ENCODE data around the gene RCVRN. TPM values are rescaled to one million over a fixed set of nuclear protein-coding genes. Genes with fewer than 3 reads are reported as not detected.
"Not testable (repeated sequence)": the region's sequence is repeated elsewhere in the genome, so short reads cannot be mapped to it uniquely, and the experiment has no call there.

The RCVRN gene
- total RNA-seq, 1 donor from 2014 or later, result 0.14 TPM

DNA sequence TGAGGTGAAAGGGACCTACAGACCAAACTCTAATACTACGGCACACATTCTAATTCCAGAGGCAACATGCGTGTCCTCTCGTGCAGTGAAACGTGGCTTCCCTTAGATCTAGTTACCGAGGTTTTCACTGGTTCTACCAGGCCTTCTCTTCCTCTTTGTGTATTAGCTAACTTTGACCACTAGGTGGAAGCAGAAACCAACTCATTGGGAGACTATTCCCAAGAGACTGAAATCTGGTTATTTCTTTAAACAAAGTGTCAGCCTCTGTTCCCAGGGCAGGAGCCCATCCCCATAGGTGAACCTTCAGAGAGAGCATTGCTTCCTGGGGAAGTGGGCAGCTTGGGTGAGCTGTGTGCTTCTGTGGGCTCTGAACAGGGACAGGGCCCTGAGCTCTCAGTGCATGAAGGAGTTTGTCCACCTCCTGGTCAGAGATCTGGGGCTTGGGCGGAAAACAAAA is 19.7 kb upstream of the RCVRN start:
- H3K27ac Mint-ChIP-seq, result no peak overlapping the region
- no peak overlapping the region for H3K4me3 Mint-ChIP-seq
- no peak for DNase-seq (ENCODE audit: extremely low spot score, unreplicated experiment)
- H3K9me3 Mint-ChIP-seq, result no peaks in the 10 kb centered on the region
- H3K4me1 Mint-ChIP-seq (ENCODE audit: unreplicated experiment), result peaks cover 13% of the 10 kb centered on the region
- TF ChIP-seq, protein P1, sequence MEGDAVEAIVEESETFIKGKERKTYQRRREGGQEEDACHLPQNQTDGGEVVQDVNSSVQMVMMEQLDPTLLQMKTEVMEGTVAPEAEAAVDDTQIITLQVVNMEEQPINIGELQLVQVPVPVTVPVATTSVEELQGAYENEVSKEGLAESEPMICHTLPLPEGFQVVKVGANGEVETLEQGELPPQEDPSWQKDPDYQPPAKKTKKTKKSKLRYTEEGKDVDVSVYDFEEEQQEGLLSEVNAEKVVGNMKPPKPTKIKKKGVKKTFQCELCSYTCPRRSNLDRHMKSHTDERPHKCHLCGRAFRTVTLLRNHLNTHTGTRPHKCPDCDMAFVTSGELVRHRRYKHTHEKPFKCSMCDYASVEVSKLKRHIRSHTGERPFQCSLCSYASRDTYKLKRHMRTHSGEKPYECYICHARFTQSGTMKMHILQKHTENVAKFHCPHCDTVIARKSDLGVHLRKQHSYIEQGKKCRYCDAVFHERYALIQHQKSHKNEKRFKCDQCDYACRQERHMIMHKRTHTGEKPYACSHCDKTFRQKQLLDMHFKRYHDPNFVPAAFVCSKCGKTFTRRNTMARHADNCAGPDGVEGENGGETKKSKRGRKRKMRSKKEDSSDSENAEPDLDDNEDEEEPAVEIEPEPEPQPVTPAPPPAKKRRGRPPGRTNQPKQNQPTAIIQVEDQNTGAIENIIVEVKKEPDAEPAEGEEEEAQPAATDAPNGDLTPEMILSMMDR (conservative IDR thresholded peaks at IDR 0.05), result peak; percentile 92
- H3K27me3 Mint-ChIP-seq, result peaks cover 7% of the 10 kb centered on the region
- H3K36me3 Mint-ChIP-seq, result no peaks in the 10 kb centered on the region

DNA sequence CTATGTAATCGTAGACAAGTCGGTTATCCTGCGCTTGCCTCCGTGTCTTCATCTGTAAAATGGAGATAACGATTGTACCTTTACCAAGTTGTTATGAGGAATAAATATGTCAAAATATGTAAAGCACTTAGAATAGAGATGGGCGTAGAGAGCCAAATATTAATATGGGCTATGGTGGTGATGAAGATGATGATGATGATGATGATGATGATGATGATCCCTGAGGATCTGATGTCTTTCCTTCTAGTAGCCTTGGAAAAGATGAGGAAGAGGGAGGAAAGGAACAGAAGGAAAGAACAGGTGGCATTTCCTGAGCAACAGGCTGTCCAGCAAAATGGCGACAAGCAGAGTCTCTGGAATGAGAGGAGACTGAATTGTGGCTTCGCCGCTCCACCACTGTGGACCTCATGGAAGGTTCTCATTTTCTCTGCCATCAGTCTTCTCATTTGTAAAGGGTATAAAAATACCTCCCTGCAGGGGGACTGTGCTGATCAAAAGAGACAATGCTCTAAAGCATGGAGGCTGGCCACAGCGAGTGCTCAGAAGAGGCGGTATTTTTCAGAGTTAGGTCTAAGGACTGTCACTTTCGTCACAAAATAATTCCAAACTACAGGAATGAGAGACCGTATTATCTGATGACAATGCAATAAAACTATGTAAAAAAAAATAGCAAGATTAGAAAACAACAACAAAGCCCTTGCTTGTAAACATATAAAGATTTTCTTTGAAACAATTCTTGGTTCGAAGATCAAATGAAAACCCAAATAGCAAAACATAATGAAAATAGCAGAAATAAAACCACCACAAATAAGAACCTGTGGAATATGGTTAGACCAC is 17.2 kb upstream of the RCVRN start:
- TF ChIP-seq, protein P1 (conservative IDR thresholded peaks at IDR 0.05), result no peak
- Mint-ChIP-seq H3K4me1 (ENCODE audit: unreplicated experiment) (peaks cover 6% of the 10 kb centered on the region), H3K27me3 (peaks cover 2% of the 10 kb centered on the region), H3K27ac (no peak overlapping the region), H3K9me3 (no peaks in the 10 kb centered on the region), H3K36me3 (no peaks in the 10 kb centered on the region), H3K4me3 (no peak overlapping the region)
- DNase-seq (ENCODE audit: extremely low spot score, unreplicated experiment), result no peak

DNA sequence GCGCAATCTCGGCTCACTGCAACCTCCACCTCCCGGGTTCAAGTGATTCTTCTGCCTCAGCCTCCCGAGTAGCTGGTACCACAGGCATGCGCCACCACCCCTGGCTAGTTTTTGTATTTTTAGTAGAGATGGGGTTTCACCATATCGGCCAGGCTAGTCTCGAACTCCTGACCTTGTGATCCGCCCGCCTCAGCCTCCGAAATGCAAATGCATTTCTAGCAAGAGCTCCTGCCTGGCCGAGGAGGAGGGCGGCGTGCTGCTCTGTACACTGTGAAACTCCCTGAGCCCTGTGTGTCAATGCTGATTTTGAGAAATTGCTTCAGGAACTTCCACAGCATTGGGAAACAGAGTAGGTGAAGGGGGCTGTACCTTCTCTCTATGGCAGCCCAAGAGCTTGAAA is 16.1 kb upstream of the RCVRN start:
- not testable (repeated sequence) for H3K4me3 Mint-ChIP-seq; H3K4me1 Mint-ChIP-seq (ENCODE audit: unreplicated experiment); H3K27me3 Mint-ChIP-seq; H3K27ac Mint-ChIP-seq; DNase-seq (ENCODE audit: extremely low spot score, unreplicated experiment); H3K9me3 Mint-ChIP-seq; H3K36me3 Mint-ChIP-seq

DNA sequence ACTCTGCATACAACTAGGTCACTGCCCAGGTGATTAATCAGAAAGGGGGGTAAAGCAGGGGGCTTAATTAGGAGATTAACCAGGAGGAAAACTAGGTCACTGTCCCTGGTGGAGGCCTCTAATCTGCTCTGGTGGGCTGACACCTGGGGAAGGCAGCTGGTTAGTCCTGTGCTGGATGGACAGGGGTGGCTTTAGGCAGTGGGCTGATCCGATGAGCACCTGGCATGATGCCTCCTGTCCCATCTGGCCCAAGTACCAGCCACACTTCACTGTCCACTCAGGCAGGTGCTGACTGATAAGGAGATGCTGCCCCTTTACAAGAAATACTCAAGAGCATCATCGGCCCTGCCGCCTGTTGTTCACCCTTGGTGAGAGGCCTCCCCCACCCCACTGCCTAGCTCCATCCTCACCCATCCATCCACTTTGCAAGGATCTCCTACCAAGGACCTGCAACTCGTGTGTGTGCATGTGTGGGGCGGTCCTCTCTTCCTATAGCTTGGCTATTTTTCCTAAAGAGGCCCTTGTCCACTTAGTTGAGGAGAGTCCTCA is 13.8 kb upstream of the RCVRN start:
- no peaks in the 10 kb centered on the region for H3K9me3 Mint-ChIP-seq
- H3K4me1 Mint-ChIP-seq (ENCODE audit: unreplicated experiment), result no peaks in the 10 kb centered on the region
- H3K4me3 Mint-ChIP-seq, result no peak overlapping the region
- no peaks in the 10 kb centered on the region for H3K27me3 Mint-ChIP-seq
- TF ChIP-seq, protein P1 (conservative IDR thresholded peaks at IDR 0.05), result no peak
- no peak overlapping the region for H3K27ac Mint-ChIP-seq
- DNase-seq (ENCODE audit: extremely low spot score, unreplicated experiment), result no peak
- no peaks in the 10 kb centered on the region for H3K36me3 Mint-ChIP-seq

DNA sequence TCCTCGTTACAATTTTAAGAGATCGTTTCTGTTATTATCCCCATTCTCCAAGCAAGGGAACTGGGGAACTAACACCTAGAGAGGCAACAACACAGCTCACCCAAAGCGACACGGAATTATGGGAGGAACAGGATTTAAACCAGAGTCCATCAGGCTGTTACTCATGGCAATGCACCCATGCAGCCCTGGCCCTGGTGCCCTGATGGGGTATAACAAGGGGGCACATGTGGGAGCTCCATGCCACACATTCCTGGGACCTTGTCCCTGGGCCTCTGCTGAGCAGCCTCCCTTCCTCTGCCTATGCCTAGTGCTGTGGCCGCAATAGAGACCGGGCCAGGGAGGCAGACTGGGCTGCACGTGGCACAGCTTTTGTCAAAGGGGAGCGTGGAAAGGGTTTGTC is 13.3 kb upstream of the RCVRN start:
- H3K36me3 Mint-ChIP-seq, result no peaks in the 10 kb centered on the region
- H3K4me1 Mint-ChIP-seq (ENCODE audit: unreplicated experiment), result no peaks in the 10 kb centered on the region
- TF ChIP-seq, protein P1 (conservative IDR thresholded peaks at IDR 0.05), result no peak
- H3K27me3 Mint-ChIP-seq, result no peaks in the 10 kb centered on the region
- DNase-seq (ENCODE audit: extremely low spot score, unreplicated experiment), result no peak
- H3K9me3 Mint-ChIP-seq, result no peaks in the 10 kb centered on the region
- no peak overlapping the region for H3K27ac Mint-ChIP-seq
- no peak overlapping the region for H3K4me3 Mint-ChIP-seq

DNA sequence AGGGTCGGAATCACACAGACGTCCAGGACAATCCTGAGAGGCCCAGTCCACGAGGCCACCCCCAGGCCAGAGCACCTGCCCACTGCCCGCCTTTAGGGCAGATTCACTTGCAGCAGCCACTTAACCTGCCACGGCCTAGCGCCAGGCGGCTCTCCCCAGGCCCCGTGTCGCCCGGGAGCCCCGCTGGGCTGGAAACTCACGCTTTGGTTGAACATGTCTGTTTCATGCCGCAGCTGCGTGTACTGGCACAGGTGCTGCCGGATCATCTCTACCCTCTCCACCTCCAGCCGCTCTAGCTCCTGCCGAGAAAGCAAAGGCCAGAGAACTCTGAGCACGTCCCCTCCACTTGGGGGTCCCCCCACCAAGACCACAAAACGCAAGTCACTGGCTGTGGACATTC is 12.7 kb upstream of the RCVRN start:
- H3K4me1 Mint-ChIP-seq (ENCODE audit: unreplicated experiment), result no peaks in the 10 kb centered on the region

More for the DNA sequence above, 12.7 kb upstream of the RCVRN start:
- no peak for DNase-seq (ENCODE audit: extremely low spot score, unreplicated experiment)
- TF ChIP-seq, protein P1 (conservative IDR thresholded peaks at IDR 0.05), result no peak
- Mint-ChIP-seq H3K9me3 (no peaks in the 10 kb centered on the region), H3K4me3 (no peak overlapping the region), H3K27ac (no peak overlapping the region), H3K27me3 (no peaks in the 10 kb centered on the region), H3K36me3 (no peaks in the 10 kb centered on the region)
